Esophagus squamous epithelium (tissue), 4 donors: ENCODE data around the gene SLA2.

Experiments
- CTCF ChIP-seq, 6 experiments: fragments of 450-650 bp in 4 of 6; fragments of 200-600 bp in 2 of 6; sonication (generic) in 2 of 6; IDR thresholded peaks; one replicate each; pipeline ENCODE4 v1.5.1; 2016 to 2019; ENCODE audit warnings: antibody characterized with exemption in 6 of 6, mild to moderate bottlenecking in 4 of 6, moderate library complexity in 4 of 6
- POLR2A ChIP-seq, 4 donors: fragments of 450-650 bp; IDR thresholded peaks; one replicate each; pipeline ENCODE4 v1.6.1; 2017; ENCODE audit warnings: antibody characterized with exemption in 4 of 4, mild to moderate bottlenecking in 4 of 4, moderate library complexity in 3 of 4

DNA sequence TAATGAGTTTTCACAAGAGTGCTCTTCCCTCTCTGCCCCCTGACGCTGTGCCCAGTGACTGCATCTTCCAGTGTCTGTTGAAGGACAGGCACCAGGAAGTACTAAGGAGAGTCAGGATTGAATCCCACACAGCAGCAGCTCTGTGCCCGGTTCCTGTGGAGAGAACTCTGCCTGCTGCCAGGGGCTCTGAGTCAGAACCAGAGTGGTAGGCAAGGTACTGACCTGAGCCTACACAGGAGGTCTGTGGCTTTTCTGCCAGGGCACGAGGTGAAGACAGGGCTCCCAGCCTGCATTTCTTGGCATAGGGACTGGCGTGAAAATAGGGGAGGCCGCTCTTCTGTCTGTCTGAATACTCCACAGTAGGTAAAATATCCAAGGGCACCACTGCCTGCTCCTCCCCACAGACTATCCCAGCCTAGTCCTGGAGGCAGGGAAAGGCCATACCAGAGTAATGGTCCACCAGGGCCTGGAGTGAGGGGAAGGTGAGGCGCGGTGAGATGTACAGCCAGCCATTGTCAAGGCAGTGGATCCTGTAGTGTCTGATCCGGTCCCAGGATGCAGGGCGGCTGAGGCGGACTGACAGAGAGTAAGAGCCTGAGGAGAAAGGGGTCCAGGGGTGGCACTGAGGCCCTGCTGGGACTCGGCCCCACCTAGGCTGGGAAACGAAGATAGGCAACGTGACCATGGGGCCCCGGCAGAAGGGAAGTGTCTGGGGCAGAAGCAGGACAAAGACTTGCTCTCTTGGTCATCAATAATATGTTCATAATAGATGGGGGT lies 31.0 kb downstream of the SLA2 start:
- TF ChIP-seq CTCF (IDR thresholded peaks at IDR 0.05), result no peak
- no peak for TF ChIP-seq POLR2A (IDR thresholded peaks at IDR 0.05)
